HG03354 (cell line): Measurements from ENCODE around the gene PIM3.

Source experiments
- ATAC-seq: cut with Tn5 transposase; IDR thresholded peaks from one replicate; pipeline ENCODE4 v1.9.1; 2021; ENCODE audit warnings: mild to moderate bottlenecking; ENCODE audit not compliant: unreplicated experiment, poor library complexity, severe bottlenecking

The PIM3 gene

DNA sequence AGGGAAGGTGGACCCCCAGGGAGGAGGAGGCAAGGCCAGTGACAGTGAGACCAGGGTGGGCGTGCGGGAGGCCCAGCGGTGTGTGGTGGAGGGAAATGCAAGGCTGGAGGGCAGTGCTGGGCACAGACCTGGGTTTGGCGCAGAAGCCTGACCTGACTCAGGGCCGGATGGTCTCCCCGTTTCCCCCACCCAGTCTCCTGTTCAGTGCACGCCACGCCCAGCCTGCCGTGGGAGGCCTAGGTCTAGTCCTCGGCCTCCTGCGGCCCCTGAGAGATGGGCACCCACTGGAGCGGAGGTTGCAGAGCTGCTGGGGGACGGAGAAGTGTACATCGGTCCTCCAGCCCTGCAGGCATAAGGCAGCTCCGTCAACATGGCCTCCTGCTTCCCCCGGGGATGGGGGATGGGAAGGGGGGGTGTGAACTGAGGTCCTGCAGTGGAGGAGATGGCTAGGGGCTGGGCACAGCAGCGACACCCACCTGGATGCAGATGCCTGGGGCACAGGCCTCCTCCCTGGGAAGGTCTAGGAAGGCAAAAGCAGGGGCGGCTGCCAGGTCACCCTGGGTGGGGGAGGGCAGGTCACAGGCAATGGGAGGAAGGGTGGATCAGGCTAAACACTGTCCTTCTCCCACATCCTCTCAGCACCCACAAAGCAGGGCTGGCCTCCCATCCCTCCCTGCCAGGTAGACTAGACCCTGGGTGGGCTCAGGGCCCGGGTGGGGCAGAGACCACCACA lies 36.1 kb downstream of the PIM3 start:
- ATAC-seq, result no peak

DNA sequence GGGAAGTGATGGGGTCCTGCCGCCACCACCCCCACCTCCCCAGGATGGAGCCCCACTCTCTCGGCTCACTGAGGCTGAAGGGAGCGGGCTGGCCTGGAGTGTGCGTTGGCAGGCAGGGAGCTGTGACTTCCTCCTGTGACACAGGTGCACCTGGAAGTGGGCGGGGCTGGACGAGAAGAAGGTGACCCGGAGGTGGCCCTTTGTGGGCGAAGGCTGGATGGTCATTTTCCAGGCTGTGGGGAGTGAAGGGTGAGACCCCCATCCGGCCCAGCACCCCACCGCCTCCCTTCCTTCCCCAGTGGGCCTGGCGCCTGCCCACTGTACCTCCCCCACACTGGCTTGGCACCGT lies 36.7 kb downstream of the PIM3 start:
- no peak for ATAC-seq

DNA sequence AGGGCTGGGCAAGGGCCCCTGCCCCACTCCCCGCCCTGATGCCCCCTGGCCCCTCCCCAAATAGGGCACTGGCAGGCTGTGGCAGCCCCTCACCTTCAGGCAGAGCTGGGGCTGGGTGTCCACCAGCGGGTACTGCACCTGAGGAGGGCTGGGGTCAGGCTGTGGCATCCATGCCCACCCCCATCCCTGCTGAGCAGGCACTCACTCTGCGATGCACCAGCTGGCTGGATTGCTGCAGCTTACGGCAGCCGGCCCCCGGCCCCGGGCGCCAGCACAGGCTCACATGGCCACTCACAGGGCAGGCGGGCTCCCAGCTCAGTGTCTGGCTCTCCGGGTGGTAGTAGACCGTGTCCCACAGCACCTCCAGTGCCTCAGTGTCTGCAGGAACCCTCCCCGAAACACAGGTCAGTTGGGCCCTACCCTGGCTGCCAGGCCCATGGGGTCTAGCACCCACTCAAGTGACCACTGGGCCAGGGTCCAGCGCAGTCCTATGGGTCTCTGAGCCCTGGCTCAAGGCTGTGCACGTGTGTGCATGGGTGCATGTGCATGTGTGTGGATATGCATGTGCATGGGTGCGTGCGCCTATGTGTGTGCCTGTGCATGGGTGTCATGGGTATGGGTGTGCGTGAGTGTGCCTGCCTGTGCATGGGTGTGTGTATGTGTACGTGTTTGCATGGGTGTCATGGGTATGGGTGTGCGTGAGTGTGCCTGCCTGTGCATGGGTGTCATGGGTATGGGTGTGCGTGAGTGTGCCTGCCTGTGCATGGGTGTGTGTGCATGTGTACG lies 37.6 kb downstream of the PIM3 start:
- ATAC-seq, result no peak

DNA sequence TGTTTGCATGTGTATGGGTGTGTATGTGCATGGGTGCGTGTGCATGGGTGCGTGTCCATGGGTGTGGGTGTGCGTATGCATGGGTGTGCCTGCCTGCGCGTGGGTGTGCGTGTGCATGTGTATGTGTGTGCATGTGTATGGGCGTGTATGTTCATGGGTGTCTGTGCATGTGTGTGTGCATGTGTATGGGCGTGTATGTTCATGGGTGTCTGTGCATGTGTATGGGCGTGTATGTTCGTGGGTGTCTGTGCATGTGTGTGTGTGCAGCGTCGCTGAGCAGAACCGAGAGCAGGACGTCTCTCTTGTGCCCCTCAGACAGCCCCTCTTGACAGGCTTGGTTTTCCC lies 38.1 kb downstream of the PIM3 start:
- ATAC-seq, result no peak

DNA sequence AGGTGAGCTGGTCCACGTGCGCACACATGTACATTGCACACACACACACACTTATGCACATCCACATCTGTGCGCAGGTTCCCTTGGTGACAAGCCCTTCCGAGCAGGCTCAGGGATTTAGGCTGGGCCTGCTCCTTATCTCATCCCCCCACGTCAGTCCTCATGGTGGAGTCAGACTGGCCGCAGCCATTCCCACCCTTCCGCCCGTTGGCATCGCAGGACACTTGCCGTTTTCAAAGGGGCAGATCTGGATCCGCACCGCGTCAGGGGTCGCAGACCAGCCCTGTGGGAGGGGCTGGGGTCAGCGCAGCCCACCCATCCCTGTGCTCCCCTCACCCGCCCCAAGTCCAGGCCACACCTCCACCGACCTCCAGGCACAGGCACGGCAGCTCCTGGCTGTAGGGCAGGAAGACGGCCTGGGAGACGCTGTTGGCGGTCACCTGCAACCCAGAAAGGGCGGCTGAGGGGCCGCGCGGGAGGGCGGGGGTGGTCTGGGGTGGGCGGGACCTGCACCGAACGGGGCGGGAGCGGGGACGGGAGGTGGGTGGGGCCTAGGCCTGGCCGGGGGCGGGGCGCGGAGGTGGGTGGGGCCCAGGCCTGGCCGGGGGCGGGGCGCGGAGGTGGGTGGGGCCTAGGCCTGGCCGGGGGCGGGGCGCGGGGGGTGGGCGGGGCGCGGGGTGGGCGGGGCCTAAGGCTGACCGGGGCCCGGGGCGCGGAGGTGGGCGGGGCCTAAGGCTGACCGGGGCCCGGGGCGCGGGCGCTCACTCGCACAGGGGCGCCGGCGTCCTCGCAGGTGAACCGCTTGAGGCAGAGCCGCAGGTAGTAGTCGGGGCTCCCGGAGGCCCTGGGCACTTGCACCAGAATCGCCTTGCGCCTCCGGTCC lies 38.7 kb downstream of the PIM3 start:
- no peak for ATAC-seq

DNA sequence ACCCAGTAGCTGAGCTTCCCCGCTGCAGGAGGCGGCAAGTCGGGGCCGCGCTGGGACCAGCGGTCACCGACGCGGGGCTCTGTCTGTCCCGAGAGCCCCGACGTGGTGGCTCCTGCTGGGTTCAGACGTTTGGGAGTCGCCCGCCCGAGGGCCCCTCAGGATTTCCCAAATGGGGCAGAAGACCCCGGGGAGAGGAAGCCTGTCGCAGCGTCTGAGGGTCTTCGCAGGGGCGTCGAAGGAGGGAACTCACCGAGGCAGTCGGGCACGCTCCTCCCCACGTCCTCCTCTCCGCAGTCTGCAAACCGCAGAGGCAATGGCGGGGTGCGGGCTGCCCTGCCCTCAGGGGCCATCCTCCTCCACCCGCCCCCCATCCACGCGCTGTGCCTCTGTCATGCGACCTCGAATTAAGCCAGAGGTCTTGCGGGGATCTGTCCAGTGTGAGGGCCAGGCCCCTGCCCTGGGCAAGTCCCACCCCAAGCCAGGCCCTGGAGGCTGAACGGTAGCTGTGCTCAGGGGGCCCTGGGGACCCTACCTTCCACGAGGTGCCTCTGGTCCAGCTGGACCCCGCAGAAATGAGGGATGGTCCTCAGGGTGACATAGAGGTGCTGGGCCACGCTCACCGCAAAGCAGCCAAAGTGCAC lies 39.5 kb downstream of the PIM3 start:
- ATAC-seq, result no peak

DNA sequence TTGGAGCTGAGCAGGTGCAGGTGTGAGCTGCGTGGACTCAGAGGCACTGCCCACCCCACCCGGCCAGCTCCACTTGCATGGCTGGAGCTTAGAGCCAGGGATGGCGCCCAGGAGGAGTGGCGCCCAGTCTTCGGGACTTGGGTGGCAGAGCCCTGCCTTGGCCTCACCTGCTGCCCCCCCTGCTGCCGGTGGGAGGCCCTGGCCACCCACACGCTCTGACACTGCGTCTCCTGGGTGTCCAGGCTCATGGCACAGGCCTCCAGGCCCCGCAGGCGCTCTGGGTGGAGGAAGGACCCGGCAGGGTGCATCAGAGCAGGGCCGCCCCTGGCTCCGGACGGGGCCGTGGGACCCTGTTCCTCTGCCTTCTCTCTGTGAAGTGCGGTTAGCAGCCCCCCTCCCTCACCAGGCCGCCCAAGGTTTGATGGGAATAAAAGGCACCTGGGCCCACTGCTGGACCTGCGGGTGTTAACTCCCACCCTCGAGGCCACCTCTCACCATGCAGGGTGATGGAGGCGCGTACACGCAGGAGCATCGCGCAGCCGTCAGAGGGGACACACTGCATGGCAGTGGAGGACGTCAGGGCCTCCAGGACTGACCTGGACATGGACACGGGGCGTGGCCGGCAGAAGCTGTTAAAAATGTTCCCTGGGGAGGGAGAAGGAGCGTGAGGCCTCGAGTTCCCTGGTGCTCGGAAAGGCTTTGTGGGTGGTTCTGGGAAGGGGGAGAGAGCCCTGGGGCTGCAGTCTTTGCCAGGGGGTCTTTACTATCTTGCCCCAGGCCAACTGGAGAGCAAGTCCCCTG lies 40.2 kb downstream of the PIM3 start:
- no peak for ATAC-seq

DNA sequence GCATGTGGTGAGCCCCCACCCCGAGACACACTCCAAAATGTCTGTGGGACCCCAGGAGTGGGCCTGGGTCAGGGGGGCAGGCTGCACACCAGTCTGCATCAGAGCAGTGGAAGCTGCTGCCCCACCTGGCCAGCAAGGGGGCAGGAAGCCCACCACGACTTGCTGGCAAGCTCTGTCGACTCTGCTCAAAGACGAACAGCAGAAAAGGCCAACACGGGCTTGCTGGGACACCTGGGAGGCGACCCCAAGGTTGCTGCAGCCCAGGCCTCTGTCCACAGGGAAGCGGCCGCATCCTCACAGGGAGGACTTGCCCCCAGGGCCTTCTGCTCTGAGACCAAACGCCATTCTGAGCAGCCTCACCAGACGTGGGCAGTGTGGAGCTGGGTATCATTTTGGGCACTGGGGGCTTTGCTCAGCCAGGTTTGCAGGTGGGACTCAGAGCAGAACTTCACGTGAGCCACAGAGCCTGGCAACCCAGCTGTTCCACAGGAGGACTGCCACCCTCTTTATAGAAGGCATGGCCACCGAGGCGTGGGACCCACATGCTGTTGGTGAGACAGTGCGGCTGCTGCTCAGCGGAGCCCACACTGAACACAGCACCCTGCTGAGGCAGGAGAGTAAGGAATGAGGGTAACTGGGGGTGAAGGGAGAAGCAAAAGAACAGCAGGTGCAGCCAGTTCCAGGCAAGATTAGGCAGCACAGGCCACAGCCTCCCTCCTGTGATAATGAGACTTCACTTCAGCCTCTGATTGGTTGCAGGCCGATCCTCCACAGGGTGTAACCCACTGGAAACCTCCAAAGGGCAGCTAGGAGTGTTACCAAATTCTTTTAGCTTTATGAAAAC lies 41.0 kb downstream of the PIM3 start:
- no peak for ATAC-seq

DNA sequence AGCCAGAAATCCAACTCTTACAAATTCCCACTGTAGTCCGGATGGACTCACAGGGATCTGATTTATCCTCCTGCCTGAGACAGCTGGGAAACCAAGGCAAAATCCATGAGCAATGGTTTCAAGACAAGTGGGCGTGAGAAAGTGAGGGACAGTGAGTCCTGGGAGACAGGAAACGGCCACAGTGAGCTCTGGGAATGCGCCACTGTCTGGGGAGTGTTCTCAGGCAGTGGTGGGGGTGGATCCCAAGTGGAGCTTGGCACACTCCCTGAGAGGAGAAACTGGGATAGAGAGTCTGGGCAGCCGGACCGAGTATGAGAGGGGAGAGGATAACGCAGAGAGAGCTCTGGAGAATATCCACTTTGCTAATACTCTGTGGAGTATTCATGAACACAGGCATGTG lies 42.2 kb downstream of the PIM3 start:
- no peak for ATAC-seq

DNA sequence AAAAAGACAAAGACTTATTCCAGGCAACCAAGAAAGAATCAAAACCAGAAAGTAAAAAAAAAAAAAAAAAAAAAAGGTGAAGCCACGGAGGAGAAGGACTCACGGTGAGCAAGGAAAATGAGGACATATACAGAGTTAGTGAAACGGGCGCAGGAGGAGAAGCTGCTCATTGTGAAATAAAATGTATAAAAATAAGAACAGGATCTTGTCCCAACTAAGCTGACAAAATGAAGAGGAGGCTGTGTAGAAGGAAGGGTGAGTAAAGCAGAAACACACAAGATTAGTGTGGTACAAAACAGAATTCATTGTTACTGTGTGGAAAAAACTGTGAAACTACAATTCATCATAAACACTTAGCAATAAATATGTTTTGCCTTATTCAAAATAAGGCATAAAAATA lies 44.3 kb downstream of the PIM3 start:
- no peak for ATAC-seq

DNA sequence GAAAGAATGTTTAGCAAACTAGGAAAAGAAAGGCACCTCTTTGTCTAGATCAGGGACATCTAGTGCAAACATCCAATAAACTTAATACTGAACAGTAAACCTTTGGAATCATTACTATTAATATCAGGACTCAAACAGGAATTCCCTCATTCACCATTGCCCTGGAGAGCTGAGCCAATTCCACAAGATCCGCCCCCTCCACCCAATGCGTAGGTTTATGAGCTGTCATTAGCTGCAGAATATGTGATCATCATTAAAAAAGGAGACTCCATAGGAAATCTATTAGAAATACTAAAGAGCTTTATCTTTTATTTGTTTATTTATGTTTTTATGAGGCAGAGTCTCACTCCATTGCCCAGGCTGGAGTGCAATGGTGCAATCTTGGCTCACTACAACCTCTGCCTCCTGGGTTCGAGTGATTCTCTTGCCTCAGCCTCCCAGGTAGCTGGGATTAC lies 46.5 kb downstream of the PIM3 start:
- no peak for ATAC-seq

DNA sequence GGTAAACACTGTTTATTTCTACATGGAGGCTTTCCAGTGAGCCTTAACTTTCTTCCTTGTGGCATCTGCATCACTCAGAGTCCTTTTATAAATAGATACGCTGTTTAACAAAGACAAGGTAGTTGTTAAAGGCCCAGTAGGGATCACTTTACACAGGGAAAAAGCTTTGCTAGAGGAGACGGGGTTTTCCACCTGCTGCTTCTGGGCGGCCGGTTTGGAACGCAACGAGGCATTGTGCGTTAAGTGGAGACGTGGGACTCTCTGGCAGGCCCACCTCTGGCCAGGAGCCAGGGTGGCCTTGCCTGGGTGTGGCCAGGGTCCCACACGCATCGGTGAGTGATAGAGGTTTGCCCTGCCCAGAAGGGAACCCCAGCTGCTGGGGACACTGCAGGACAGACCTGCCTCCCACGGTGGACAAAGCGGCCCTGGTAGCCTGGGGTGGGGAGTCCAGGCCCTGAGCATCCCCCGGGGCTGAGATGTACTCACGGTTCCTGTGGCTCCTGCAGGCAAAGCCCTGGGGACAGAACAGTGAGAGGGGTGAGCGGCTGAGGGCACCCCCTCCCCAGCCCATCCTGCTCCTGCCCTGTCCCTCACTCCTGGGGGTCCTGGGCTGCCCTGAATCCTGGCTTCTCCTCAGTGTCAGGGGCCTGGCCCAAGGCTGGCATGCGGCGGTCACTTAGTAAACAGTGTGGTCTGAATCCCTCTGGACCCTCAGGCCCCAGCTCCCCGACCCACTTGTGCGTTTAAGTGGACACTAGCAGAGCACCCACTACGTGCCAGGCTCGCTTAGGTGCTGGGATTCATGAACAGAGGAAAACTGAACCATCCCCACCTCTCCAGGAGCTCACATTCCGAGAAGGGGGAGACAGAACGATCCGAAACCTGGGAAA lies 47.8 kb downstream of the PIM3 start:
- no peak for ATAC-seq

DNA sequence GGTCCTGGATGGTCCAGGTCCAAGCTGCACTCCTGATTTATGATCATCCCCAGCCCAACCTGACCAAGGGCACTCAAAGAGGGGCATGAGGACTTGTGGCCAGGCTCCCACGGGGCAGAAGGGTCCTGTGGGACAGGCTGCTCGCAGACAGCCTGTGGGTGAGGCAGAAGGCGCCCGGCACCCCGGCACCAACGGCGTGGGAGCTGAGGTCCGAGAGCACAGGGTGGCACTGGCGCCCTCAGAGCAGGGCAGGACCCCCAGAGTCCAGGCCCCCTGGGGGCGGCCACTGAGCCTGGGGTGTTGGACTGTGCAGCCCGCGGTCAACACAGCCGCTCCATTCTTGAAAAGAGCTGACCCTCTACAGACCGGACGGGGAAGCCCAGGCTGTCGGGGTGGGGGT lies 48.7 kb downstream of the PIM3 start:
- ATAC-seq, result no peak

DNA sequence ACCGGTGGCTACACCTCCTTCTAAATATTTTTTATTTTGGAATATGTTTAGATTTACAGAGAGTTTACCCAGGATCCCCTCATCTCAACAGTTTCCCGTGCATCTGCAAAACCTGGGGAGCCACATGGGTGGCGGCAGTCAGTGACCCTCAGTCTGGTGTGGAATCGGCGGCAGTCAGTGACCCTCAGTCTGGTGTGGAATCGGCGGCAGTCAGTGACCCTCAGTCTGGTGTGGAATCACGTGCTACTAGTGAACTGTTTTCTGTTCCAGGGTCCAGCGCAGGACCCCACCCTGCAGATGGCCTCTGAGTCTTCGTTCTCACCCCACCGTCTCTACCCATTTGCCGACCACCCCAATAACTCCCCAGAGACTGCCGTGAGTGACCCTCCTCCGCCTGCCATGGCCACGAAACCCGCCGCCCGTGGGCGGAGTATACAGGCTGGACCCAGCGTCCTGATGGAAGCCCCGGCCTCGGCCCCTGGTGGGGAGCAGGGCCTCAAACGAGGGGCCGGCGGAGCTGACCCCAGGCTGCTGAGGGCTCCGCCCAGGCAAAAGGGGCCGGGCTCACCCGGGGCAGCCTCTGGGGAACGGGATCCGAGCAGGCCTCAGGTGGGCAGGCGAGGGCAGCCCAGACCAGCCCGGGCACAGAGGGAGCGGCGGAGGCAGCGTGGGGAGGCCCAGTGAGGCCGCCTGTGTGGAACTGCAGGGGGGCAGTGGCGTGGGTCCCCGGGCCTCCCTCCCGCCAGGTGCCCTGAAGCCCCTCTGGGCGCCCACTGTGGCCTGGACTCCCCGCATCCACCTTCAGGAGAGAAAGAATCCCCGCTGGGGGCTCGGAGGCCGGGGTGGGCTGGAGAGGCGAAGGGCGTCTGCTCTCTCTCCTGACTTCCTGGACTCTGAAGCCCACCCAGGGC lies 49.4 kb downstream of the PIM3 start:
- no peak for ATAC-seq

DNA sequence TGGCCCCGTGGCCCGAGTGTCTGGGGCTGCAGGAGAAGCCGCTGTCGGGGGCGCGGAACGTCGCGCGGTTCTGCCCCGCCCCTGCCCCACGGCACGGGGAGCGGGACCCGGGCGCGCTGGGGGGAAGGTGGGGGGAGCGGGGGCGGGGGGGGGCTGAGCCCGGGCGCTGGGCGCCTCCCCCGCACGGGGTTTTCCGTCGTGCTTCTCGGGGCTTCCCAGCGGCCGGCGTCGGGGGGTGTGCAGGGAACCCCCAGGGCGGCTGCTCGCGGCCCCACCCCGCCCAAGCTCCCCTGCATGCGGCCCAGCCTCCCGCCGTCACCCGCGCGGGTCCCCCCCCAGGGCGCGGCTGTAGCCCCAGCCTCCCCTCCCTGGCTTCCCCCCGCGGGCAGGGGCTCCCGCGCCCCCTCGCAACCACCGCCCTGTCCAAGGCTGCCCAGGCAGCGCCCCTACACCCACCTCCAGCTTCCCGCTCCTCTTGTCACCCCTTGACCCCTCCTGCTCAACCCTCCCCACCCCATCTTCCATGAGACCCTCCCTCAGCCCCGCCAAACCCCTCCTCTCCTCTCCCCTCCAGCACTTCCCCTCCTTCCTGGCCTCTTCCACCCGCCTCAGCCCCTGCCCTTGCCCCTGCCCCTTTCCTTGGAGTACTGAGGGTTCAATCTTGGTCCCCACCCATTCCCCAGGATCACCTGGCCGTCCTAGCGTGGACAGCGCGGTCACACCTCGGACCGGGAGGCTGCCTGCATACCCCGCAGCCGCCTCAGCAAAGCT lies 50.3 kb downstream of the PIM3 start:
- ATAC-seq, result no peak
